NCI-H226 (cell line): ENCODE data around the gene IRAK2.

Source experiments
- DNase-seq: peaks from one replicate; pipeline ENCODE4 v3.0.0-alpha.2; 2015

The IRAK2 gene

DNA sequence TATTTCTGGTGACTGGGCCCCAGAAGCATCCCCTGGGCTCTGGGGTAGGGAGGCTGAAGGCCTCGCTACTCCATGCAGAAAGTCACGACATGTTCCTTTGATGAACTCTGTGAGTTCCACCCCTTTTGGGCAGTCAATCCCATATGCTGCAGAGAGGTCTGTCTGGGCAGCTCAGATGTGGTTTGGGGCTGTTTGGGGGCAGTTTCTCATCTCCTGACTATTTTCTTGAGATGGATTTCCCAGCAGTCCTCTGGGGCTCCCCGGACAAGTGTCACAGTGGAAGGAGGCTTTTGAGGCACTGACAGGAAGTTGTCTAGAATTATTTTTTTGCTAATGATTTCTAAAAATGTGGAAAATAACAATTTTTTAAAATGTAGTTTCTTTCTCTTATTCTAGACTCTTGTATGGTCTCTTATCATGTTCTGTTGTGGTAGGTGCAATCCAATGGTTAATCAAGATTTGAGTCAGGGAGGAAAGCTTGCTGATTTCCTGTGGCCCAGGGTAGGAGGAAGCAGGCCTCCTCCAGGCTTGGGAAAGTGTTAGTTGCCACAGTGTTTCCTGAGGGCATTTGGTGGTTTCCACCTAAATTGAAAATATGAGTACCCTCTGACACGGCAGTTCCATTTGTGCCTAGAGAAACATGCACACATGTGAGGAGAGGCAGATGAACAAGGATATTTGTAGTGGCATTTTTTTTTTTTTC is 63.7 kb downstream of the IRAK2 start:
- DNase-seq: peak; percentile 88

DNA sequence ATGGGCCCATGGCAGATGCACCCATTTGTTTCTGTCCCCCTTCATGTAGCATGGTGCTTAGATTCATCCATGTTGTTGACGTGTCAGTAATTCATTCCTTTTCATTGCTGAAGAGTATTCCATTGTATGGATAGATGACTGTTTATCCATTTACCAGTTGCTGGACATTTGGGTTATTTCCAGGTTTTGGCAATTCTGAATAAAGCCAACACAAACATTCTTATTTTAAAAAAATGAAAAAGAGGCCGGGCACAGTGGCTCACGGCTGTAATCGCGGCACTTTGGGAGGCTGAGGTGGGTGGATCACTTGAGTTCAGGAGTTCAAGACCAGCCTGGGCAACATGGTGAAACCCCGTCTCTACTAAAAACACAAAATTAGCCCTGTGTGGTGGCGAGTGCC is 64.9 kb downstream of the IRAK2 start:
- DNase-seq: no peak

- no peak for DNase-seq
Observed at GRCh38 chr3:10232137-10232536, 67.4 kb downstream of the IRAK2 start.

GRCh38 chr3:10233988-10234387 is 69.3 kb downstream of the IRAK2 start:
- DNase-seq: no peak

DNA sequence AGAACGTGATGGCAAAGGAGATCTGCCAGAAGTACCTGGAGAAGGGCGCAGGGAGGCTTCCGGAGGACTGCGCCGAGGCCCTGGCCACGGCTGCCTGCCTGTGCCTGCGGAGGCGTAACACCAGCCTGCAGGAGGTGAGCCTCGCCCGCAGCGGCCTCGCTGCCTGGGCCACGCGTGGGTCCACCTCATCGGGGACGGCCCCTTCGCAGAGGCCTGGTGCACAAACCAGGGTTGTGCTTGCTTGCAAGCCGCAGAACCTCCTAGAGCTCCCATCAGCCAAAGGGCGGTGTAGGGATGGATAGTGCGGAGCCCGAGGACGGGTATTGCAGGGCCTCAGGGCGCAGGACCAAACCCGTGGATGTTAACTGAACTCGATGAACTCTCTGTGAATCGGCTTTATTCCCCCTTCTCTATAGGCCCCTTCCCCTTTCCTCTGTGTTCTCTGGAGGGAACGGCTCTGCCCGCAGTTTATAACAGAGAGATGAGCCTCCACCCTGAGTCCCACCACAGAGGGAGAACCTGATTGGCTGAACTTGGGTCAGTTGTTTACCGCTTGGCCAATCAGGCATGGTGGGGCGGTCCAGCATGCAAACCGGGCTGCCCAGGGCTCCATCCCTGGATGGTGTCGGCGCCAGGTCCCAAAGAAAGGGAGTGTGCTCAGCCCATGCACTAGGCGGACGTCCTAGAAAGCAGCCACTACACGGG is 70.0 kb downstream of the IRAK2 start:
- no peak for DNase-seq

DNA sequence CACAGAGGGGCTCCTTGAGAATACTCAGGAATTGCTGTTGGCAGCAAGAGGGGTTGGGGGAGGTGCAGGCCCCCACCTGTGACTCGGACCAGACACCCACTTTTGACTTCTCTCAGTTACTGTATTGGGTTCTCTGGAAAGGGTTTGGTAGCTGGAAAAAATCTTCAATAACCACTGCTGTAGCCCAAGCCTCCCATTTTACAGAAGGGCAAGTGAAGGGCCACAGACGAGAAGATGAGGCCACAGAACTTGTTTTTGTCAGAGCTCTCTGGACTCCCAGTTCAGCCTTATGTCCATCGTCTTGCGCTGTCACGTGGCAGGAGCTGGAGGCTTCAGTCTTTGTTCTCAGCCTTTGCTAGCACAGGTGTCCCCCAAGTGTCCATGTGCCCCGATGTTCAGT is 70.8 kb downstream of the IRAK2 start:
- DNase-seq: no peak

DNA sequence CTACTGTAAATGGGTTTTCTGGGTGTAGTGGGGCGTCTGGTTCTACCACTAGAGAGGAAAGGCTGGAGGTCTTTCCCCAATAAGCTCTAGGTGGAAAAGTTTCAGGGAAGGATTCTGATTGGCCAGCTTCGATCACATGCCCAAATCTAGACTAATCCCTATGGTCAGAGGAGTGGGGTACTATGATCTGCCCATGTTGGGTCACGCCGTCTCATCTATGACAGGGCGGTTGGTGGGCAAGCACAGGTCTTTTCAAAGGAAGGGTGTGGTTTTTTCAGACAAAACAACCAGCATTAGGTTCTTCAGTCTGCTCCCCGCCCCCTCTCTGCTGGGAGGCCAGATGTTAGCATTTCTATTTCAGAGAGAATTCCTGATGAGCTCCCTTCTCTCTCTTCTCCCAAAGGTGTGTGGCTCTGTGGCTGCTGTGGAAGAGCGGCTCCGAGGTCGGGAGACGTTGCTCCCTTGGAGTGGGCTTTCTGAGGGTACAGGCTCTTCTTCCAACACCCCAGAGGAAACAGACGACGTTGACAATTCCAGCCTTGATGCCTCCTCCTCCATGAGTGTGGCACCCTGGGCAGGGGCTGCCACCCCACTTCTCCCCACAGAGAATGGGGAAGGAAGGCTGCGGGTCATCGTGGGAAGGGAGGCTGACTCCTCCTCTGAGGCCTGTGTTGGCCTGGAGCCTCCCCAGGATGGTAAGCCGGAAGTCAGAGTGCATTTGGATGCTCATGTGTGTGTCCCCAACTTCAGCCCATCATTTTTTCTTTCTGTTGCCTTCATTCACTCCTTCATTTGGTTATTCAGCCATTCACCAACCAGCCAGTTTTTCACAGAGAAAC is 73.8 kb downstream of the IRAK2 start:
- no peak for DNase-seq

- no peak for DNase-seq
Observed at GRCh38 chr3:10240799-10241198, 76.1 kb downstream of the IRAK2 start.

DNA sequence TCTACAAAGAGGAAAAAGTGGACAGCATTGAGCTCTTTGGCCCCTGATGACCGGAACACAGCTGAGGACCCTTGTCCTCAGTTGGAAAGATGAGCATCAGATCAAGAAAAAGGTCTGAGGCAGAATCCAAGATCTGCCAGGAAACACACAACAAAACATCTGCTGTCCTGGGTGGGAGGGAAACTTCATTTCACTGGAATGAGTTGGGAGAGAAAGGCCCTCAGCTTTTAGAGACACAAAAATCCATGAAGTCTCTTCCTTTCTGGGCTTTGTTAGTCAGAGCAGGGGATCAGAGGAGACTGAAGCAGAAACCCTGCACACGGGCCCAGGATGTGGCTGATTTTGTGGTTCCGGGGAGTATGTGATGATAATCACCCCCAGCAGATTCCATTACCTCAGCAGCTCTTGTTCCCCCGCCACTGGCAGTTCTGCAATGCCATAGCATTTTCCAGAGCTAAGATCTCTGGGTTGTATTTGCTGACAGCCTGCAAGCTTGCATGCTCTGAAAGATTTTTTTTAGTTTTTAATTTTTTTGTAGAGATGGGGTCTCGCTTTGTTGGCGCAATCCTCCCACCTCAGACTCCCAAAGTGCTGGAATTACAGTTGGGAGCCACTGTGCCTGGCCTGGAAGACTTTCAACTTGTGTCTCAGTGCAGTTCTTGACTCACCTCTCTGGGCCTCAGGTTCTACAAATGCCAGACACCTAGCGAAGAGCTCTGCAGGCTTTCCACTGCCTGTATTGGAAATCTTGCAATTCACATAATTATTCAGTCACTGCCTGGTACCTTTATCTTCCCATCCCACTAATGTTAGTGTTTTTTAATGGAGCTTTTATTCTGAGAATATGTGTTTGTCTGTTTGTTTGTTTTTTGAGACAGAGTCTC is 77.7 kb downstream of the IRAK2 start:
- DNase-seq: peak; percentile 84

DNA sequence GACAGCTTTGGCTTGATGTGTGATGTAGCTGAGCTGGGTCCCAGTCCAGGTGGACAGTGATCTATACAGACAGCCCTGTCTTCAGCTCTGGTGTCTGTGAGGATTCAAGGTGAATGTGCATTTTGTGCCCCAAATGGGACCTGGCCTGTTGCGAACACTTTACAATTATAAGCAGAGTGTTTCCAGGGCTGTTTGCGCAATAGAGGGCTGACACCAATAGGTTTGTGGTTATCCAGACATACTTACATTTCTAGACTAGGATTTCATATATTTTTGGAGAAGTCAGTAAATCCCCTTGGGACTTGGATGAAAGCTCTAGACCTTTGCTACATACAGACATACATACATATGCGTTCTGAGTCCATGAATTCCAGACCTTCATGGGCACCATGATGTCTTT is 79.3 kb downstream of the IRAK2 start:
- DNase-seq: no peak

- DNase-seq: no peak
Observed at GRCh38 chr3:10245081-10245712, 80.5 kb downstream of the IRAK2 start.

GRCh38 chr3:10247679-10248183 is 83.0 kb downstream of the IRAK2 start:
- no peak for DNase-seq

DNA sequence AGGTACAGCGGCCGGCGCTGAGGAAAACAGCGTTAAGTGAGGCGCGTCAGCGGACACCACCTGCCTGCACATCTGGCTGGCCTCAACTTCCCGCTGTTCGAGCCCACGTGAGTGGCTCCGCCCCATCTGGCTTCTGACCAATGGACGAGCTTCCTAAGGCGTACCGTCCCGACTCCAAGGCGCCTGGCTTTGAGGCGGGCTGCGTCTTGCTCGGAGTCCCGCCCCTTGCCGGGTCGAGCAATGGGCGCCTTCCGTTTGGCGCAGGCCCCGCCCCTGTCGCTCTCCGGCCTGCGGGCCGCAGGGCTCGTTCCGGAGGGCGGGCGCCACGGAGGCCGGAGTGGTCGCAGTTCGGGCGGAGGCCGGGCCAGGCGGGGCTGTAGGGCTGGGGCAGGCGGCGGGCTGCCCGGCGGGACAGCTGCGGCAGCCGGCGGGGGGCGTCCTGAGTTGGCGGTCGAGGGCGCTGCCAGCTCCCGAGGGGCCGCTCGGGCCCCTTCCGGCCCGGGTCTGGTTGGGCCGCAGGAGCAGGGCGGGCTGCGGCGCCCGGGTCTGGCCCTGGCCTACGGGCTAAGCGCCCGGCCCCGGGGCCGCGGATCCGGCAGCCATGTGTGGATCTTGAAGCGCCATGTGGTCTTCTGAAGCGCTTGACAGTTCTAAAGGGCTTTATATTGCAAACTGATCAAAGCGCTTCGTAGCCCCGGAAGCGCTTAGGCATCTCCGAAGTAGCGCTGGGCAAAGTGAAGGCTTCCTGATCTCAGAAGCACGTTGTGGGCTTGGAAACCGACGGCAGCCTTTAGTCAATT is 83.7 kb downstream of the IRAK2 start, which contains the start of gene TATDN2:
Gene TATDN2, plus strand, starts transcription at position 276 of the 800 bp plus-strand sequence. CDS start 742 bp downstream, outside the sequence.
- DNase-seq: peak; percentile 96

DNA sequence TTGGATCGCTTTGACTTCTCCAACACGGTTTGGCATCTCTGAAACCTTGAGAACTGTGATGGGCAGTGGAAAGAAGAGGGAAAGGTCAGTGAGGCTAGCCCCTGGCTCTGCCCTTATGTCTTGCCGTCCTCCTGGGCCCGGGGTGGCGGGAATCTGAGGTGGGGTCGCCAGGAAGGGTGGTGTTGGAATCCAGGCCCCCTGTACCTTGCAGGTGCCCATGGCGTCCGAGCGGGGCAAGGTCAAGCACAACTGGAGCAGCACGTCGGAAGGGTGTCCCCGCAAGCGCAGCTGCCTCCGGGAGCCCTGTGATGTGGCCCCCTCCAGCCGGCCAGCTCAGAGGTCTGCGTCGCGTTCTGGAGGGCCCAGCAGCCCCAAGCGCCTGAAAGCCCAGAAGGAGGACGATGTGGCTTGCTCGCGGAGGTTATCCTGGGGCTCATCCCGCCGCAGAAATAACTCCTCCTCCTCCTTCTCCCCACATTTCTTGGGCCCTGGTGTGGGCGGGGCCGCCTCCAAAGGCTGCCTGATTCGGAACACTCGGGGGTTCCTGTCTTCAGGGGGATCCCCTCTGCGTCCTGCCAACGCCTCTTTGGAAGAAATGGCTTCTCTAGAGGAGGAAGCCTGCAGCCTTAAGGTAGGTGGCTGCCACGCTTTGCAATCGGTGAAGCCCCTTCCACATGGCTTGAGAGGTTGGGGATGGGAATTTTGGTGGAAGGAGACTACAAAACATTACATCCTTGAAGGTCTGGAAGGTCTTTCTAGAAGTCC is 84.4 kb downstream of the IRAK2 start:
- DNase-seq: peak; percentile 9

- DNase-seq: no peak
Observed at GRCh38 chr3:10249833-10250232, 85.1 kb downstream of the IRAK2 start.

- no peak for DNase-seq
Observed at GRCh38 chr3:10251006-10251405, 86.3 kb downstream of the IRAK2 start.

- no peak for DNase-seq
Observed at GRCh38 chr3:10253731-10254130, 89.0 kb downstream of the IRAK2 start.

- no peak for DNase-seq
Observed at GRCh38 chr3:10255835-10256234, 91.1 kb downstream of the IRAK2 start.

DNA sequence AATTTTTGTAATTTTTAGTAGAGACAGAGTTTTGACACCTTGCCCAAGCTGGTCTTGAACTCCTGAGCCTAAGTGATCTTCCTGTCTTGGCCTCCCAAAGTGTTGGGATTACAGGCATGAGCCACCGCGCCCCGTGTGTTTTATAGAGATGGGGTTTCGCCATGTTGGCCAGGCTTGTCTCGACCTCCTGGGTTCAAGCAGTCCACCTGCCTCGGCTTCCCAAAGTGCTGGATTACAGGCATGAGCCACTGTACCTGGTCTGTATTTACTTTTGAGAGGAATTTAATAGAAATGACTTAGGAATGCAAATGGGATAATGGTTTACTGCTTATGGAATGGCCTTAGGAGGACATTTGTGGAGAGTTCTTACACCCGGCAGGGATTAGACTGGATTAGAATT is 94.3 kb downstream of the IRAK2 start:
- no peak for DNase-seq

- DNase-seq: no peak
Observed at GRCh38 chr3:10259798-10260197, 95.1 kb downstream of the IRAK2 start.
